HepG2 (cell line): ENCODE data around the gene RFX2.

Experiments
- CHD2 ChIP-seq: IDR thresholded peaks from 2 replicates; pipeline ENCODE4 v1.6.1; 2011; ENCODE audit warnings: low read depth, low read length, improper control_type of control experiment
- GABPA ChIP-seq, 2 experiments: IDR thresholded peaks; 2 replicates each; pipeline ENCODE4 v1.6.1; 2011 to 2016; ENCODE audit warnings: low read depth in 2 of 2, low read length in 1 of 2, missing biosample characterization in 1 of 2, missing genetic modification characterization in 1 of 2
- ZBTB38 ChIP-seq: sonication (generic); formaldehyde crosslinking; IDR thresholded peaks from 2 replicates; pipeline ENCODE4 v1.5.1; 2020; ENCODE audit warnings: mild to moderate bottlenecking, missing genetic modification reagents
- ZNF558 ChIP-seq: sonication (generic); formaldehyde crosslinking; IDR thresholded peaks from 2 replicates; pipeline ENCODE4 v1.9.0; 2022; ENCODE audit warnings: mild to moderate bottlenecking, missing genetic modification reagents, borderline replicate concordance
- TF ChIP-seq, protein P1 (sequence below): sonication (generic); formaldehyde crosslinking; conservative IDR thresholded peaks from 2 replicates; pipeline ENCODE4 v1.4.0; 2020; ENCODE audit warnings: missing genetic modification reagents
- TF ChIP-seq, protein P2 (sequence below): sonication (generic); formaldehyde crosslinking; IDR thresholded peaks from 2 replicates; pipeline ENCODE4 v1.8.1; 2022; ENCODE audit warnings: mild to moderate bottlenecking, missing genetic modification reagents

DNA sequence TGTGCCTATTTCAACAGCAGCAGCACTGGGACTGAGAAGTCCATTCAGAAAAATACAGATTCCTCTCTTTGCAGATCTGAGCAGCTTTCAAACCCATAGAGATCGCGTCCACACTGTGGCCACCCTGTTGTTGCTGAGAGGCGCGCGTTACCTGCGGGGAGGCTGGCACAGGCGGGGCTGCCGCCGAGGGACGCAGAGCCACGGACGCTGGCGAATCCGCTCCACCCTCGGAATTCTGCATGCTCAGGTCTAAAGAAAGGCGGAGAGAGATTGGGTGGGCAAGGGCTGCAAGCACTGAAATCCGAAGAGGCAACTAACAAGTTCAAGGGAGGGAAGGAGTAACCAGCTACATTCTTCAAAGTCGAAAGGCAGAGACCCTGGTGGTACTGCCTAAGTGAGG, 63.0 kb downstream of the RFX2 start:
- TF ChIP-seq ZBTB38 (CRISPR knock-in tag): no peak
- TF ChIP-seq, protein P1, sequence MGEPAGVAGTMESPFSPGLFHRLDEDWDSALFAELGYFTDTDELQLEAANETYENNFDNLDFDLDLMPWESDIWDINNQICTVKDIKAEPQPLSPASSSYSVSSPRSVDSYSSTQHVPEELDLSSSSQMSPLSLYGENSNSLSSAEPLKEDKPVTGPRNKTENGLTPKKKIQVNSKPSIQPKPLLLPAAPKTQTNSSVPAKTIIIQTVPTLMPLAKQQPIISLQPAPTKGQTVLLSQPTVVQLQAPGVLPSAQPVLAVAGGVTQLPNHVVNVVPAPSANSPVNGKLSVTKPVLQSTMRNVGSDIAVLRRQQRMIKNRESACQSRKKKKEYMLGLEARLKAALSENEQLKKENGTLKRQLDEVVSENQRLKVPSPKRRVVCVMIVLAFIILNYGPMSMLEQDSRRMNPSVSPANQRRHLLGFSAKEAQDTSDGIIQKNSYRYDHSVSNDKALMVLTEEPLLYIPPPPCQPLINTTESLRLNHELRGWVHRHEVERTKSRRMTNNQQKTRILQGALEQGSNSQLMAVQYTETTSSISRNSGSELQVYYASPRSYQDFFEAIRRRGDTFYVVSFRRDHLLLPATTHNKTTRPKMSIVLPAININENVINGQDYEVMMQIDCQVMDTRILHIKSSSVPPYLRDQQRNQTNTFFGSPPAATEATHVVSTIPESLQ (CRISPR knock-in tag): no peak
- TF ChIP-seq GABPA (IDR thresholded peaks at IDR 0.05; ENCODE audit: low read depth, low read length): no peak
- TF ChIP-seq GABPA (CRISPR knock-in tag; IDR thresholded peaks at IDR 0.05; ENCODE audit: low read depth): no peak
- no peak for TF ChIP-seq ZNF558
- no peak for TF ChIP-seq CHD2
- TF ChIP-seq, protein P2, sequence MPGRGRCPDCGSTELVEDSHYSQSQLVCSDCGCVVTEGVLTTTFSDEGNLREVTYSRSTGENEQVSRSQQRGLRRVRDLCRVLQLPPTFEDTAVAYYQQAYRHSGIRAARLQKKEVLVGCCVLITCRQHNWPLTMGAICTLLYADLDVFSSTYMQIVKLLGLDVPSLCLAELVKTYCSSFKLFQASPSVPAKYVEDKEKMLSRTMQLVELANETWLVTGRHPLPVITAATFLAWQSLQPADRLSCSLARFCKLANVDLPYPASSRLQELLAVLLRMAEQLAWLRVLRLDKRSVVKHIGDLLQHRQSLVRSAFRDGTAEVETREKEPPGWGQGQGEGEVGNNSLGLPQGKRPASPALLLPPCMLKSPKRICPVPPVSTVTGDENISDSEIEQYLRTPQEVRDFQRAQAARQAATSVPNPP: no peak
